Suppressor macrophage (primary cell): ENCODE measurements around the gene SEMA6A.

ENCODE experiments used
- DNase-seq, 4 experiments: peaks; one replicate each; pipeline ENCODE4 v3.0.0-alpha.2; 2020 to 2022

Gene SEMA6A

GRCh38 chr5:116396476-116397099 is 178.0 kb downstream of the SEMA6A start:
- DNase-seq: no peak

- no peak for DNase-seq
Measured at GRCh38 chr5:116395631-116396203, 178.9 kb downstream of the SEMA6A start.

- DNase-seq: no peak
Measured at GRCh38 chr5:116395226-116395625, 179.4 kb downstream of the SEMA6A start.

- peak in 3 of 4 experiments; percentile 9 to 44 (median 12) for DNase-seq
Measured at GRCh38 chr5:116394186-116394867, 180.3 kb downstream of the SEMA6A start.
